ENCODE results near the gene SYNE3. TPM values are rescaled to one million over a fixed set of nuclear protein-coding genes. Genes with fewer than 3 reads are reported as not detected.

Gene SYNE3
- total RNA-seq, 1 experiment from 2014 or later: 21.2 TPM

DNA sequence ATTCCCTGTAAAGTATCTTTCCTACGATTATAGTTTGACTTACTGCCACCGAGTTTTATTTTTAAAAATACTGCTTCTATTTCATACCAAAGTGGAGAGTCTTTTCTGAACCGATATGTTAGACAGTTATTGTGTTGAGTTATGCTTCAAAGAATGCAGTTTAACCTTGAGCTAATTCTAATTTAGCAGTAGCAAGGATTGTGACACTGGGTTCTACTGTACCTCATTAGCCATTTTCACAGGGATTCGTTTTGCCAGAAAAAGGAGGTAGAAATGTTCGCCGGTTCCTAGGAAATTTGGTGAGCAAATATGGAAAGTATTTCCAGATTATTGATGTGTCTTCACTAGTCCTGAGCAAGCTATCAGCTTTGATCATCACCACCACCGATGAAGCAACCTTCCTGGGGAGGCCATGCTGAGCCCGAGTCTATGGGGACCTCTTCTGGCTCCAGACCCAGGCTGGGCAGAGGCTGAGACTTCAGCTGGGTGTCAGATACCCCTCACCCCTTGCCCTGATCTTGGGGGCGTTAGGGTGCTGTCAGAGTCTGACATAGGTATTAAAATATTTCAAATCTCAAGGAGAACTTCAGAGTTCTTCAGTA, 32.0 kb upstream of the SYNE3 start:
- no peak overlapping the region for H3K4me3 ChIP-seq (ENCODE audit: low read depth, low read length)
- ChIA-PET POLR2A (no interaction called here), CTCF (interaction anchor here (0.6 kb wide), 1 partner anchor 96 kb away, joined by 3 read pairs; no protein-coding TSS in a partner anchor)
- no peaks in the 10 kb centered on the region; the same call in 1 of the 2 replicates for H3K36me3 ChIP-seq (ENCODE audit: control insufficient read depth, insufficient read depth, low read length)
- H3K4me1 ChIP-seq: no peaks in the 10 kb centered on the region; the same call in 1 of the 2 replicates
- peaks cover 9% of the 10 kb centered on the region for H3K4me1 Mint-ChIP-seq (ENCODE audit: low read depth, unreplicated experiment)
- H3K9me3 Mint-ChIP-seq (ENCODE audit: unreplicated experiment): peaks cover 13% of the 10 kb centered on the region
- H3K27me3 ChIP-seq (replicated peaks; ENCODE audit: control insufficient read depth, insufficient read depth, low read length): no peaks in the 10 kb centered on the region
- H3K27ac Mint-ChIP-seq (ENCODE audit: unreplicated experiment): no peak overlapping the region
- DNase-seq: no peak
- intact Hi-C loops (cut with micrococcal nuclease; ENCODE audit: unreplicated experiment): no loop called here
- H3K4me3 Mint-ChIP-seq (ENCODE audit: unreplicated experiment): no peak overlapping the region
- H3K36me3 Mint-ChIP-seq (ENCODE audit: insufficient read depth, unreplicated experiment): no peaks in the 10 kb centered on the region
- no TSS peak for BruUV-seq (replicated peaks)
- H3K27me3 Mint-ChIP-seq (ENCODE audit: insufficient read depth, unreplicated experiment): no peaks in the 10 kb centered on the region
- H3K9me3 ChIP-seq: no peaks in the 10 kb centered on the region
- TF ChIP-seq, protein P1, sequence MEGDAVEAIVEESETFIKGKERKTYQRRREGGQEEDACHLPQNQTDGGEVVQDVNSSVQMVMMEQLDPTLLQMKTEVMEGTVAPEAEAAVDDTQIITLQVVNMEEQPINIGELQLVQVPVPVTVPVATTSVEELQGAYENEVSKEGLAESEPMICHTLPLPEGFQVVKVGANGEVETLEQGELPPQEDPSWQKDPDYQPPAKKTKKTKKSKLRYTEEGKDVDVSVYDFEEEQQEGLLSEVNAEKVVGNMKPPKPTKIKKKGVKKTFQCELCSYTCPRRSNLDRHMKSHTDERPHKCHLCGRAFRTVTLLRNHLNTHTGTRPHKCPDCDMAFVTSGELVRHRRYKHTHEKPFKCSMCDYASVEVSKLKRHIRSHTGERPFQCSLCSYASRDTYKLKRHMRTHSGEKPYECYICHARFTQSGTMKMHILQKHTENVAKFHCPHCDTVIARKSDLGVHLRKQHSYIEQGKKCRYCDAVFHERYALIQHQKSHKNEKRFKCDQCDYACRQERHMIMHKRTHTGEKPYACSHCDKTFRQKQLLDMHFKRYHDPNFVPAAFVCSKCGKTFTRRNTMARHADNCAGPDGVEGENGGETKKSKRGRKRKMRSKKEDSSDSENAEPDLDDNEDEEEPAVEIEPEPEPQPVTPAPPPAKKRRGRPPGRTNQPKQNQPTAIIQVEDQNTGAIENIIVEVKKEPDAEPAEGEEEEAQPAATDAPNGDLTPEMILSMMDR (IDR thresholded peaks at IDR 0.05; ENCODE audit: insufficient read depth in 1 of 2, low read depth in 1 of 2, low read length in 1 of 2, severe bottlenecking in 1 of 2, unreplicated experiment in 1 of 2): no peak

DNA sequence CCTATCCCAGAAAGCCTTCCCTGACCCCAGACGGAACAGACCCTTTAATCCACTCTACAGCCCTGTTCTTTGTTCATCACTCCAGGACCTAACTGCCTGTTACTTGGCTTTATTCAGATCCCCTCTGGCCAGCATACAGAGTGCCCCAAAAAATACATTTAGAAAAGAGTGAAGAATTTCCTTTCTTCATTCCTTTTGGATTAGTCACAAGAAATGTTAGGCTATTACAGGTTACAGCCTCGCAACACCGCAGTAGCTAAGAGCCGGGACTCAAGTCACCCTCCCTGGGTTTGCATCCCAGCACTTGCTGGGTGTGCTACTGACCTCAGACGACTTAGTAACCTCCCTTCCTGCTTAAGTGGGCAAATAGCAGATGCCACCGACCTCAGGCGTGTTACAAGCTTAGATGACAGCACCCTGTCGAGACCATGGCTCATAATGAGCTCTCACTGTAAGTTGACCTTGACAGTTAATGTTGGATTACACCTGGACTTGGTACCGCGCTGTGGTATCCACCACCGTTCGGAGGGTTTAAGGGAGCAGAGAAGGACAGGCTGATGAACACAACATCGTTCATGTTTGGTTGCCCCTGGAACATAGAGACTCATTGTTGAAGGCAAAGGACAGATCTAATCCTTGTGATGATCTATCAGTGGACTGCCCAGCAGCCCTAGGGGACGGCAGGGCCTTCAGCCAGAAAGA, 31.3 kb upstream of the SYNE3 start:
- TF ChIP-seq, protein P1 (IDR thresholded peaks at IDR 0.05; ENCODE audit: insufficient read depth in 1 of 2, low read depth in 1 of 2, low read length in 1 of 2, severe bottlenecking in 1 of 2, unreplicated experiment in 1 of 2): no peak
- ChIA-PET CTCF (interaction anchor here (0.6 to 1.0 kb wide), 2 partner anchors 95 to 105 kb away, joined by 3 read pairs; no protein-coding TSS in a partner anchor), POLR2A (no interaction called here)
- H3K4me3 Mint-ChIP-seq (ENCODE audit: unreplicated experiment): no peak overlapping the region
- Histone ChIP-seq H3K4me3 (ENCODE audit: low read depth, low read length) (no peak overlapping the region), H3K36me3 (ENCODE audit: control insufficient read depth, insufficient read depth, low read length) (no peaks in the 10 kb centered on the region; the same call in 1 of the 2 replicates), H3K4me1 (no peaks in the 10 kb centered on the region; the same call in 1 of the 2 replicates), H3K27me3 (replicated peaks; ENCODE audit: control insufficient read depth, insufficient read depth, low read length) (no peaks in the 10 kb centered on the region), H3K9me3 (no peaks in the 10 kb centered on the region)
- no peak for DNase-seq
- no TSS peak for BruUV-seq (replicated peaks)
- peaks cover 13% of the 10 kb centered on the region for H3K9me3 Mint-ChIP-seq (ENCODE audit: unreplicated experiment)
- no peaks in the 10 kb centered on the region for H3K36me3 Mint-ChIP-seq (ENCODE audit: insufficient read depth, unreplicated experiment)
- H3K27ac Mint-ChIP-seq (ENCODE audit: unreplicated experiment): peak overlapping the region; percentile 42
- intact Hi-C loops (cut with micrococcal nuclease; ENCODE audit: unreplicated experiment): no loop called here
- peaks cover 9% of the 10 kb centered on the region for H3K4me1 Mint-ChIP-seq (ENCODE audit: low read depth, unreplicated experiment)
- H3K27me3 Mint-ChIP-seq (ENCODE audit: insufficient read depth, unreplicated experiment): no peaks in the 10 kb centered on the region

DNA sequence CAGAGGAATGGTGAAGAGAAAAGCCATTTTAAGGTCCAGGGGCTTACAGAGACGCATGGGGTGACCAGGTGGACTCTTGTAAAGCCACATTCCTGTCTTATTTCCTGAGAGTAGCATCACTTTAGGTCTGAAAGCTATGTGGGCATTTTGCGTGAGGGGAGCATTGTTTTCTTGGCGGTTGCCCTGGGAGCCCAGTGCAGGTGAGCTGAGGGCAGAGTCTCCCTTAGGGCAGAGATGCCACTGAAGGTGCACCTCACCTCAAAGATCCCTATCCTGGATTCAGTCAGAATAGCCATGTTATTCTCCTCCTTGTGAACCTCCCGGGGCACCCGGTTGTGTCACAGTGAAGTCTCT, 30.8 kb upstream of the SYNE3 start:
- H3K27me3 Mint-ChIP-seq (ENCODE audit: insufficient read depth, unreplicated experiment): no peaks in the 10 kb centered on the region
- BruUV-seq (replicated peaks): no TSS peak
- TF ChIP-seq, protein P1 (IDR thresholded peaks at IDR 0.05; ENCODE audit: insufficient read depth in 1 of 2, low read depth in 1 of 2, low read length in 1 of 2, severe bottlenecking in 1 of 2, unreplicated experiment in 1 of 2): no peak
- H3K27me3 ChIP-seq (replicated peaks; ENCODE audit: control insufficient read depth, insufficient read depth, low read length): no peaks in the 10 kb centered on the region
- peak overlapping the region; percentile 42 for H3K27ac Mint-ChIP-seq (ENCODE audit: unreplicated experiment)
- no peaks in the 10 kb centered on the region; the same call in 1 of the 2 replicates for H3K4me1 ChIP-seq
- no peak overlapping the region for H3K4me3 Mint-ChIP-seq (ENCODE audit: unreplicated experiment)
- H3K4me1 Mint-ChIP-seq (ENCODE audit: low read depth, unreplicated experiment): peaks cover 9% of the 10 kb centered on the region
- intact Hi-C loops (cut with micrococcal nuclease; ENCODE audit: unreplicated experiment): no loop called here
- peaks cover 13% of the 10 kb centered on the region for H3K9me3 Mint-ChIP-seq (ENCODE audit: unreplicated experiment)
- DNase-seq: no peak
- H3K36me3 Mint-ChIP-seq (ENCODE audit: insufficient read depth, unreplicated experiment): no peaks in the 10 kb centered on the region
- H3K36me3 ChIP-seq (ENCODE audit: control insufficient read depth, insufficient read depth, low read length): no peaks in the 10 kb centered on the region; the same call in 1 of the 2 replicates
- no peaks in the 10 kb centered on the region for H3K9me3 ChIP-seq
- CTCF ChIA-PET: interaction anchor here (1.0 kb wide), 1 partner anchor 105 kb away, joined by 3 read pairs; no protein-coding TSS in a partner anchor
- H3K4me3 ChIP-seq (ENCODE audit: low read depth, low read length): no peak overlapping the region
- POLR2A ChIA-PET: no interaction called here
